ENCODE data around the gene PLEK.

GRCh38 chr2:68336192-68336591 is 28.9 kb upstream of the PLEK start:
- TF ChIP-seq POLR2A (IDR thresholded peaks at IDR 0.05) (no peak), CTCF (IDR thresholded peaks at IDR 0.05 in 8 of 11, conservative IDR thresholded peaks at IDR 0.05 in 3 of 11) (no peak)

All from spleen (tissue), 7 donors.